ENCODE measurements around the gene GPR62. TPM values are rescaled to one million over a fixed set of nuclear protein-coding genes. Genes with fewer than 3 reads are reported as not detected.

The GPR62 gene
- total RNA-seq, 2 donors from 2014 or later: not detected

- Histone ChIP-seq H3K27me3 (no peaks in the 10 kb centered on the region), H3K27ac (peak within 1 kb of the TSS; percentile 97), H3K9ac (ENCODE audit: low read depth in 2 of 2, low read length in 2 of 2) (peak within 1 kb of the TSS; percentile 88 to 99), H3K4me1 (peaks cover 13% of the 10 kb centered on the region), H3K36me3 (no peaks in the 10 kb centered on the region), H3K4me3 (peak within 1 kb of the TSS; percentile 82), H3K9me3 (no peaks in the 10 kb centered on the region)
- TF ChIP-seq CTCF (IDR thresholded peaks at IDR 0.05): peak; percentile 98
- intact Hi-C loops (cut with DNase I): loop anchor here (5.0 kb wide), 1 partner anchor 185 kb away; no protein-coding TSS in a partner anchor
- peak; percentile 99 for DNase-seq
Observed at GRCh38 chr3:51941798-51942602, 13.2 kb upstream of the GPR62 start, which contains the start of the genes PARP3 and RRP9. TSS of gene PARP3 (plus strand) at chr3:51942363. CDS start at chr3:51943356, 993 bp downstream. TSS of gene RRP9 (minus strand) at chr3:51941904. CDS start at chr3:51941867, 37 bp downstream.

- Histone ChIP-seq H3K27me3 (no peaks in the 10 kb centered on the region), H3K36me3 (no peaks in the 10 kb centered on the region), H3K9me3 (no peaks in the 10 kb centered on the region), H3K9ac (ENCODE audit: low read depth in 2 of 2, low read length in 2 of 2) (peak overlapping the region; percentile 88 to 99), H3K27ac (peak overlapping the region; percentile 97), H3K4me3 (peak overlapping the region; percentile 51), H3K4me1 (peaks cover 13% of the 10 kb centered on the region)
- no peak for TF ChIP-seq CTCF (IDR thresholded peaks at IDR 0.05)
- intact Hi-C loops (cut with DNase I): loop anchor here (5.0 kb wide), 1 partner anchor 184 kb away; no protein-coding TSS in a partner anchor
- DNase-seq: peak; percentile 61
Observed at GRCh38 chr3:51942603-51943450, 12.4 kb upstream of the GPR62 start.

GRCh38 chr3:51943451-51944391, 11.5 kb upstream of the GPR62 start:
- TF ChIP-seq CTCF (IDR thresholded peaks at IDR 0.05): no peak
- DNase-seq: no peak
- Histone ChIP-seq H3K27me3 (no peaks in the 10 kb centered on the region), H3K9me3 (no peaks in the 10 kb centered on the region), H3K4me1 (peaks cover 13% of the 10 kb centered on the region), H3K4me3 (no peak overlapping the region), H3K9ac (ENCODE audit: low read depth in 2 of 2, low read length in 2 of 2) (peak overlapping the region; percentile 88 to 99), H3K36me3 (no peaks in the 10 kb centered on the region), H3K27ac (no peak overlapping the region)
- intact Hi-C loops (cut with DNase I): loop anchor here (5.0 kb wide), 1 partner anchor 184 kb away; no protein-coding TSS in a partner anchor

GRCh38 chr3:51944451-51945021, 10.6 kb upstream of the GPR62 start:
- no peaks in the 10 kb centered on the region for H3K27me3 ChIP-seq
- DNase-seq: no peak
- H3K36me3 ChIP-seq: no peaks in the 10 kb centered on the region
- H3K9me3 ChIP-seq: no peaks in the 10 kb centered on the region
- peaks cover 13% of the 10 kb centered on the region for H3K4me1 ChIP-seq
- H3K4me3 ChIP-seq: no peak overlapping the region
- no peak for TF ChIP-seq CTCF (IDR thresholded peaks at IDR 0.05)
- intact Hi-C loops (cut with DNase I): loop anchor here (5.0 kb wide), 1 partner anchor 183 kb away; no protein-coding TSS in a partner anchor
- no peak overlapping the region for H3K27ac ChIP-seq
- no peak overlapping the region for H3K9ac ChIP-seq (ENCODE audit: low read depth in 2 of 2, low read length in 2 of 2)

Measured in colonic mucosa (tissue), 4 donors.